Progenitor cell of endocrine pancreas (in vitro differentiated cells): Measurements from ENCODE around the gene TMEM220. TPM values are rescaled to one million over a fixed set of nuclear protein-coding genes. Genes with fewer than 3 reads are reported as not detected.

Experiments
- DNase-seq: peaks from one replicate; pipeline ENCODE4 v3.0.0; 2021; ENCODE audit warnings: low spot score; ENCODE audit not compliant: unreplicated experiment
- H3K27ac Mint-ChIP-seq: 2 replicates; pipeline ENCODE4 v1.8.0; 2021; ENCODE audit warnings: mild to moderate bottlenecking, moderate library complexity, mixed read lengths
- H3K27me3 Mint-ChIP-seq: 2 replicates; pipeline ENCODE4 v1.8.0; 2021; ENCODE audit warnings: mixed read lengths
- H3K36me3 Mint-ChIP-seq: 2 replicates; pipeline ENCODE4 v1.8.0; 2022; ENCODE audit warnings: mixed read lengths; ENCODE audit not compliant: insufficient read depth
- H3K4me1 Mint-ChIP-seq: 2 replicates; pipeline ENCODE4 v1.8.0; 2021; ENCODE audit warnings: low read depth, mixed read lengths
- H3K4me3 Mint-ChIP-seq: 2 replicates; pipeline ENCODE4 v1.8.0; 2021; ENCODE audit warnings: low read depth, mild to moderate bottlenecking, moderate library complexity, mixed read lengths
- H3K9me3 Mint-ChIP-seq: 2 replicates; pipeline ENCODE4 v1.8.0; 2021; ENCODE audit warnings: low read depth, mixed read lengths
- CTCF ChIP-seq: fragments of 200-600 bp; sonication (generic); IDR thresholded peaks from one replicate; pipeline ENCODE4 v1.5.0; 2021; ENCODE audit warnings: antibody characterized with exemption, mild to moderate bottlenecking; ENCODE audit not compliant: unreplicated experiment
- total RNA-seq: library from RNA; stranded (reverse); gene quantifications from 2 replicates; pipeline ENCODE4 v1.2.1, GENCODE V29; 2021

TMEM220 gene
- total RNA-seq, 1 donor from 2014 or later = 3.3 TPM

DNA sequence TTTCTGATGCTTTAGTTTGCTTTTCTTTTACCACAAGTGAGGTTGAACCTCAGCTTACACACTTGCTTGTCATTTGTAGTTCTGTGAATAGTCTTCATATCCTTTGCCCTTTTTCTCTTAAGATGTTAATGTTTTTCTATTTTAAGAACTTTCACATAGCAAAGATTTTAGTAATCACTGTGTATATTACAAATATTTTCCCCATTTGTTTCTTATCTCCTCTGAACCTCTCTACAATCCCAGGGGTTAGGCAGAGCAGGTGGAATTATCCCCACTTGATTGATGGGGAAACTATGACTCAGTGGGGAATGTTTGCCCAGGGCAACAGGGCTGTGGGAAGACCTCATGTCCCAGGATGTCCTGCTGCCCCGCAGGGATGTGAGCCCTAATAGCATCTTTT is 61.0 kb downstream of the TMEM220 start:
- Mint-ChIP-seq H3K4me3 (no peak overlapping the region), H3K36me3 (peaks cover 1% of the 10 kb centered on the region), H3K27ac (no peak overlapping the region), H3K9me3 (no peaks in the 10 kb centered on the region), H3K4me1 (peaks cover 7% of the 10 kb centered on the region), H3K27me3 (no peaks in the 10 kb centered on the region)
- DNase-seq = no peak
- TF ChIP-seq CTCF = no peak

DNA sequence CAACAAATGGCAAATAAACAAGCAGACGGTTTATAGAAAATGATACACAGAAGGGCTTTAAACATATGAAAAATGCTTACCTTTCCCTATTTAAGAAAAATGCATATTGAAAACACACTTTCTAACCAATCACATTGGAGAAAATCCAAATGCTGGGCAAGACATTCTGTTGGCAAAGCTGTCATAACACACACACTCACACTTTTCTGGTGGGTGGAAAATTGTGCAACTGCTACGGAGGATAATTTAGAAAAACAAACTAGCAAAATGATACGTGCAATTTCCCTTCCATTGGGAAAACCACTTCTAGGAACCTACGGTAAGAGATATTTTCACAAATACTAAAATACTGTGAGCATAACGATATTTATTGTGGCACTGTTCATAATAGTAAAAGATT is 62.9 kb downstream of the TMEM220 start:
- no peak for DNase-seq
- no peak for TF ChIP-seq CTCF
- Mint-ChIP-seq H3K4me1 (peaks cover 7% of the 10 kb centered on the region), H3K36me3 (no peaks in the 10 kb centered on the region), H3K27me3 (no peaks in the 10 kb centered on the region), H3K4me3 (no peak overlapping the region), H3K27ac (no peak overlapping the region), H3K9me3 (no peaks in the 10 kb centered on the region)

GRCh38 chr17:10664571-10664970 is 65.3 kb downstream of the TMEM220 start:
- Mint-ChIP-seq H3K4me3 (no peak overlapping the region), H3K9me3 (no peaks in the 10 kb centered on the region), H3K27ac (no peak overlapping the region), H3K36me3 (no peaks in the 10 kb centered on the region), H3K4me1 (peaks cover 7% of the 10 kb centered on the region), H3K27me3 (no peaks in the 10 kb centered on the region)
- no peak for DNase-seq
- no peak for TF ChIP-seq CTCF

Other genes with a start within 250 kb of the TMEM220 start
- gene MYH1, start 211.5 kb downstream of the TMEM220 start, total RNA-seq = not detected in 2 replicates
- not detected in 2 replicates for gene MYH2, start 180.4 kb downstream of the TMEM220 start, total RNA-seq
- 4.4 and 5.6 TPM in 2 replicates for gene MYH3, start 72.7 kb downstream of the TMEM220 start, total RNA-seq
- gene SCO1, start 32.5 kb downstream of the TMEM220 start, total RNA-seq = 29.0 and 30.0 TPM in 2 replicates
- 8.4 and 9.2 TPM in 2 replicates for gene ADPRM, start 32.4 kb downstream of the TMEM220 start, total RNA-seq
- gene TMEM238L, start 74.1 kb upstream of the TMEM220 start, total RNA-seq = not detected in 2 replicates
- not detected in 2 replicates for gene PIRT, start 108.1 kb upstream of the TMEM220 start, total RNA-seq